NCI-H2107 treated with DMSO at 0.1 percent for 48 hours (cell line): ENCODE measurements around the gene SIDT2.

Source experiments
- DNase-seq: peaks from one replicate; lab custom pipeline; 2025; ENCODE audit not compliant: unreplicated experiment; lab: John Stamatoyannopoulos, UW

SIDT2 gene

DNA sequence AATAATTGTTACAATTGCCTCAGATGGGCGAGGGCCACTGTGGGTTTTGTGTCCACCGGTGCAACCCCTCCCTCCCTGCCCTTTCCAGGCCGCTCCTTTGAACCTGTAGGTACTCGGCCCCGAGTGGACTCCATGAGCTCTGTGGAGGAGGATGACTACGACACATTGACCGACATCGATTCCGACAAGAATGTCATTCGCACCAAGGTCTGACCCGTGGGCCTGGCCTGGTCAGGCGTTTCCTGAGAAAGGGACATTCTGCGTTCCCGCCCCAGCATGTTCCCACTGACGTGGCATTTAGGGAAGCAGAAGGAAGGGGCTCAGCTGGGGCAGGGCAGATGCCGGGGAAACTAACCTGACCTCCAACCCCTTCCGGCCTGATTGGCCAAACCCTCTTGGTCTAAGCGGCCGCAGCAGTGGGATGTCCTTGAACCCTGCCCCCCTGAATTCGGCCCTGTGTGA, 10.1 kb downstream of the SIDT2 start:
- no peak for DNase-seq

DNA sequence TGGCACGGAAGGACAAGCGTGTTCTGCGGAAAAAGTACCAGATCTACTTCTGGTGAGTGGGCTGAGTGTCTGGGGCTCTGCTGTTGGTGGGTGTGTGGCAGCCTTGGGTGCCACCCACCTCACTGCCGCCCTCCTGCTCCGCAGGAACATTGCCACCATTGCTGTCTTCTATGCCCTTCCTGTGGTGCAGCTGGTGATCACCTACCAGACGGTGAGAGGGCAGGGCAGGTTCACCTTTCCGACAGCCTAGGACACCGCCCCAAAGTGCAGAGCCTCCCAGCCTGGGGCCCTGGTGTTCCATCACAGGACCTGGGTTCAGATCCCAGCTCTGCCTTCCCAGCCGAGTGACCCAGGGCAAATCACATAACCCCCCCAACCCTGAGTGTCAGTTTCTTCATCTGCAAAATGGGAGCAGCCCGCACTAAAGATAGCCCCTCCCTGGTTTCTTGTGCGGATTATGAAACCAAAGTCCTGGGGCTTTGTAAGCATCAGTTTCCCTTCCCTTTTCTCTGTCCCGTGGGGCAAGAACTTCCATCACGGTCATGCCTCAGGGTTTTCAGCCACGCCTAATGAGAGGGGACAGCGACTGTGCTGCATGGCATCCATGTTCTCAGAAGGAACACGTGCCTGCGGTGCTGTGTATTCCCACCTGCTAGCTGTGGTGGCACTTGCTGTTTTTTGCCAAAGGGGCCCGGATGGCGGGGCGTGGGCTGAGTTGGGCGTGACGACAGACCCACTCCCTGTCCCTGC, 10.8 kb downstream of the SIDT2 start:
- DNase-seq, result no peak

DNA sequence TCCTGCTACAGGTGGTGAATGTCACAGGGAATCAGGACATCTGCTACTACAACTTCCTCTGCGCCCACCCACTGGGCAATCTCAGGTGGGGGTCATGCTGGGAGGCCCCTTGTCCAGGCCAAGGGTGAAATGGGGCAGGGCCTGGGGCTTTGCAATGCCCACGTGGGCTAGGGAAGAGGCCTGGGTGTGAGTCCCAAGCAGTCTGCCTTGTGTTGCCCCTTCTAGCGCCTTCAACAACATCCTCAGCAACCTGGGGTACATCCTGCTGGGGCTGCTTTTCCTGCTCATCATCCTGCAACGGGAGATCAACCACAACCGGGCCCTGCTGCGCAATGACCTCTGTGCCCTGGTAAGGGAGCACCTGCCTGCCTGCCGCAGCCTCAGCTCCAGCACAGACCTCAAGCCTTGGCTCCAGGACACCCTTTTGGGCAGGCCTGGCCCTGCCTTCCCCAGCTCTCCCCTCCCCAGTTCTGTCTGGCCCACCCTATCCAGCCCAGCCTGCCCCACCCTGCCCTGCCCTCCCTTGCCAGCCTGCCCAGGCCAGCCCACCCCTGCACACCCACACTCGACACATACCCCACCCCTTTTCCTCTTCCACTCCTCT, 11.5 kb downstream of the SIDT2 start:
- DNase-seq, result no peak

GRCh38 chr11:117191680-117192400, 13.3 kb downstream of the SIDT2 start:
- DNase-seq, result no peak

GRCh38 chr11:117192401-117192875, 13.9 kb downstream of the SIDT2 start:
- DNase-seq, result no peak

DNA sequence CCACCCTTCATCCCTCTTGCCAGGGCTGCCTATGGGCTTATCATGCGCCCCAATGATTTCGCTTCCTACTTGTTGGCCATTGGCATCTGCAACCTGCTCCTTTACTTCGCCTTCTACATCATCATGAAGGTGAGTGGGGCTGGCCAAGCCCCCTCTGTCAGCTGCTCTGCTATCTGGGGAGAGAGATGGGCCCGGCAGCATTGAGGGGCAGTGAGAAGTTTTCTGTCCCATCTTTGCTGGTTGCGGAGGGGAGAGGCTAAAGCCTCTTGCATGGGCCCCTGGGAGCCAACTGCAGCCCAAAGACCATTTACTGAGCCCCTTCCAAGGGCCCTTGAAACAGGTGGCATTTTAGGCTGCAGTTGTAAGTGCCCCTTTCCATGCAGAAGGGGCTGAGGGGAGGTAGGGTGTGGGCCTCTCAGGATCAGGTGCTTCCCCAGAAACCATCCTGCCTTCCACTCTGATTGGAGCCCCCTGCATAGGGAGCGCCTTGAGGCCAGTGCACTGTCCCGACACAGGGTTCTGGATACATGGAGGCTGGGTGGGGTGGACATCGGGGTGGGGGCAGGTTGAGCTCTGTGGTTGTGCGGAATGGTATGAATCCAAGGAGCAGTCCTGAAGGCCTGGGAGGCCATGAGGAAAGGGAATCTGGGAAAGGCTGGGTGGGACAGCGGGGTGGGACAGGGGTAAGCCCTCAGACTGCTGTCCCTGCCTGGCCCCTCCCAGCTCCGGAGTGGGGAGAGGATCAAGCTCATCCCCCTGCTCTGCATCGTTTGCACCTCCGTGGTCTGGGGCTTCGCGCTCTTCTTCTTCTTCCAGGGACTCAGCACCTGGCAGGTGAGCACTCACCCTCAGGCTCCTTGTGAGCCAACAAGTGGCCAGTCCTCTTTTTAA, 14.8 kb downstream of the SIDT2 start:
- DNase-seq, result no peak

DNA sequence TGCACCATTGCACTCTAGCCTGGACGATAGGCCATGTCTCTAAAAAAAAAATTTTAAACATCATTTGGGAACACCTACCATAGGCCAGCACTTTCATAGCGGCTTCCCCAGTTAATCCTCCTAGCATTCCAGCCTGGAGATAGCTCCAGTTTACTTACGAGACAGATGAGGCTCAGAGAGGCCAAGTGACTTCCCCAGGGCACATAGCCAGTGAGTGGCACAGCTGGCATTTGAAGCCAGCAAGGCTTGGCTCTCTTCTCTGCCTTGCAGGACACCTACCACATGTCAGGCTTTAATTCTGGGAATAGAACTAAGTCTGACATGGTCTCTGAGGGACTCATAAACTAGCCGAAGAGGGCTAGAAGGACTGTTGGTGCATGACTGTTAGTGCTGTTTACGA, 15.7 kb downstream of the SIDT2 start:
- no peak for DNase-seq

GRCh38 chr11:117195258-117195657, 16.7 kb downstream of the SIDT2 start:
- DNase-seq, result no peak

DNA sequence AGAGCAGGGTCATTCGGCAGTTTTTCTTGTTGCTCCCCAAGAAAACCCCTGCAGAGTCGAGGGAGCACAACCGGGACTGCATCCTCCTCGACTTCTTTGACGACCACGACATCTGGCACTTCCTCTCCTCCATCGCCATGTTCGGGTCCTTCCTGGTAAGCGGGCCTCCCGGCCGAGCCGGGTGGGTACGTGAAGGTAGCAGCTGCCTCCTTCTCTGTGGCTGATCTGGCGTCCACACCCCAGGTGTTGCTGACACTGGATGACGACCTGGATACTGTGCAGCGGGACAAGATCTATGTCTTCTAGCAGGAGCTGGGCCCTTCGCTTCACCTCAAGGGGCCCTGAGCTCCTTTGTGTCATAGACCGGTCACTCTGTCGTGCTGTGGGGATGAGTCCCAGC, 17.2 kb downstream of the SIDT2 start:
- no peak for DNase-seq

DNA sequence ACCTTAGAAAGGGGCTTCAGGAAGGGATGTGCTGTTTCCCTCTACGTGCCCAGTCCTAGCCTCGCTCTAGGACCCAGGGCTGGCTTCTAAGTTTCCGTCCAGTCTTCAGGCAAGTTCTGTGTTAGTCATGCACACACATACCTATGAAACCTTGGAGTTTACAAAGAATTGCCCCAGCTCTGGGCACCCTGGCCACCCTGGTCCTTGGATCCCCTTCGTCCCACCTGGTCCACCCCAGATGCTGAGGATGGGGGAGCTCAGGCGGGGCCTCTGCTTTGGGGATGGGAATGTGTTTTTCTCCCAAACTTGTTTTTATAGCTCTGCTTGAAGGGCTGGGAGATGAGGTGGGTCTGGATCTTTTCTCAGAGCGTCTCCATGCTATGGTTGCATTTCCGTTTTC, 18.5 kb downstream of the SIDT2 start:
- DNase-seq, result no peak

- DNase-seq, result no peak
Observed at GRCh38 chr11:117197516-117198456, 19.2 kb downstream of the SIDT2 start.

- DNase-seq, result no peak
Observed at GRCh38 chr11:117198613-117199012, 20.1 kb downstream of the SIDT2 start.

GRCh38 chr11:117199053-117199915, 20.7 kb downstream of the SIDT2 start, which contains the start of gene TAGLN:
TAGLN (plus strand) TSS chr11:117199370; CDS start chr11:117203014, 3,644 bp downstream.
- no peak for DNase-seq

- no peak for DNase-seq
Observed at GRCh38 chr11:117199916-117200812, 21.6 kb downstream of the SIDT2 start.

- DNase-seq, result no peak
Observed at GRCh38 chr11:117200813-117201657, 22.5 kb downstream of the SIDT2 start.

DNA sequence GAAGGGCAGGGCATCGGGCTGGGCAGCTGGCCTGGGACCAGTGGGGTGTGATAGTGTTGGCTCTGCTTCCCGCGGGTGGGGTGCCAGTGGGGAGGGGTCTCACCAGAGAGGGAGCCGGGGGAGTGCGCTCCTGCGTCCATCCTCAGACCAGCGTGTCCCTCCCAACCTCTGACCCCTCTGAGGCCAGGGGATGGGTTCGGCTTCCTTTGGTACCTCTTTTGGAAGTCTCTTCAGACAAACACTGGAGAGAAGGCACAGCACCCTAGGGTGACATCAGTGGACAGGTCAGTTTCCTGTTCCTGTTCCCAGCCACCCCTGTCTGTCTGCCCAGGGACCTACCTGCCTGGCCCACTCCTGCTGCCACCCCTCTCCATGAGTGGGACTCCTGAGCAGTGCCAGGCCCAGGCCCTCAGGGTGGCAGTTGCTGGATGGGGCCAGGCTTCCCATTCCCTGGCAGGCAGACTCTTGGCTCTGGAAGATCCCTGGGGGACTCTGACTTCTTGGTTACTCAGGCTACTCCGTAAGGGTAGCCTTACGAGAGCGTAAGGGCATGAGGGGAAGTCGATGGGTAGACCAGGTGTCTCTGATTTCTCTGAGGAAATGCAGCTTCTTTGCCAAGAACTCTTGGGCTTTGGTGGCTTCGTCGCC, 23.2 kb downstream of the SIDT2 start:
- no peak for DNase-seq
